GM21360 (cell line): ENCODE measurements around the gene HTRA1.

Source experiments
- ATAC-seq: cut with Tn5 transposase; IDR thresholded peaks from one replicate; pipeline ENCODE4 v1.9.1; 2021; ENCODE audit warnings: mild to moderate bottlenecking, moderate library complexity; ENCODE audit not compliant: unreplicated experiment

HTRA1 gene

GRCh38 chr10:122514045-122514840 lies 52.9 kb downstream of the HTRA1 start:
- ATAC-seq = no peak

- no peak for ATAC-seq
Measured at GRCh38 chr10:122515022-122515424, 53.7 kb downstream of the HTRA1 start.

DNA sequence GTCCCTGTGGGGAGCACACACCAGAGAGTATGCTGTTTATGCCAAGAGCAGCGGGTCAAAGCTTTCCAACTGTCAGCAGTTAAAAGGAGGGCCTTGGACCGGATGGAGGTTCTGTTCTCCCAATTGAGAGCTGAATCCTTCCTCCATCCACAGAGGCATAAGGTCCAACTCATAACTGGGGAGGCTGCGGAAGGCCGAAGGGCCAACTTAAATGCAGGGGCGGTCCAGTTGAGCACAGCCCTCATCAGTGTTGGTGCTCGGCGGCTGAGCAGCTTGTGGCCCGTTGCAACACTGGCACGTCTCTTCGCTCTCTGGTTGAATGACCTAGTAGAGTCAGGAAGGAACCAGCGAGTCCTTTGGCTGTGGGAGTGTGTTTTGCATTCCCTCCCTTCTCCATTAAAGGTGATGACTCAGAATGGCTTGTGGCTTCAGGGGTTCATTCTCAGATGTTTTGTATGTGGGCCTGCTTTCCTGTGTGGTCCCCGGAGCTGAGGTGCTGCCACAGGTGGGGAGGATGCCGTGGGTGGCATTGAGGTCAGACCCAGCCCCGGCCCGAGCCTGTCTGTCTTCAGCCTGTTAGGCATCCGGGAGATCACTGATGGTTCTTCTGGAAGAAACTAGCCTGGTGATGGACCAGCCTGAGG lies 54.4 kb downstream of the HTRA1 start:
- ATAC-seq = peak; percentile 82

DNA sequence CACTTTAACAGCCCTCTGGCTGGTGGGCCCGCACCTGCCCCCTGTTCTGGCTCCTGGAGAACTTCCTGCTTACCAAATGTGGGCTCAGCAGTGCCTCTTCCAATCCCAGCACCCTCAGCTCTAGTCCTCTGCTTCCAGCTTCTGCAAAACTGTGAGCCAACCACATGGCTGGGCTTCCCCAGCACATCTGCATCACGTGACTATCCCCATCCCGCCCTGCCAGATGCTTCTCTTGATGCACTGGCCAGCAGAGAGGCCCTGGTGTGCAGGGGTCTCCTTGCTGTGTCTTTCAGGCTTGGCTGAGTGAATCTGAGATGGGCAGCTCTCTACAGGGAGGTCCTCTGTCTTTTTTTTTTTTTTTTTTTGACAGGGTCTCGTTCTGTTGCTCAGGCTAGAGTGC lies 55.4 kb downstream of the HTRA1 start:
- ATAC-seq = no peak

DNA sequence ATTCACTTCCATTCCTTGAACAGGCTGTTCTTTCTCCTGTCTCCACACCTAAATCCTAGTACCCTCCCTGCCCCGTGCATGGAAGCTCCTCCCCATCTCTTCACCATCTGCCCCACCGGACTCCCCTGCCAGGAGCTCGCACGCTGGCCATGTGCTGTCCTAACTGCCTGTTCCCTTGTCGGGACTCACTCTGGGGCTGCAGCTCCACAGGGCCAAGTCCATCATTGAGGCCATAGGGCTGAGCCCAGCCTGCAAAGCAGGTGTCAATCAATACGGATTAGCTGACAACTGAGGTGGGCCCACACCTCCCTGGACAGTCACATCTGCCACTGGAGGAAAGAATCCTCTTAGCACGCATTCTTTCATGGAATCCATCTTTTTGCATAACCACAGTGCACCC lies 57.8 kb downstream of the HTRA1 start:
- ATAC-seq = no peak

GRCh38 chr10:122519873-122520272 lies 58.5 kb downstream of the HTRA1 start:
- ATAC-seq = no peak

- ATAC-seq = no peak
Measured at GRCh38 chr10:122521011-122521410, 59.7 kb downstream of the HTRA1 start.

- no peak for ATAC-seq
Measured at GRCh38 chr10:122524811-122525210, 63.5 kb downstream of the HTRA1 start.

DNA sequence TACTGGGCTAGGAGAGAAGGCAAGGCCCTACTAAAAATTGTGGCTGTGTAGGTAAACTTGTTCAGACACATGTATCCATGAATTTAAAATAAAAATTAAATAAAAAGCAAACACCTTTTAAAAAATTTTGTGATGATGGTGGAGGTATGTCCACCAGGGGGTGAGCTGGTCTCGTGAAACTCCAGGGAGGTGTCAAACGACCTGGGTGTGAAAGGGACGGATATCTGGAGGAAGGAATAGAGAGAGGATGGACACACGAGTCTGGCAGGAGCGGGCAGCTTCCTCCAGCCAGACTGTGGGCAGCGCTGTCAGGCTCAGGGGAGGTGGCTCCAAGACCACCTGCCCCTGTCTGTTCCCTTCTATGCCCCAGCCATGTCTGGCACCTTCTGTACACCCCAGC lies 64.4 kb downstream of the HTRA1 start:
- no peak for ATAC-seq

DNA sequence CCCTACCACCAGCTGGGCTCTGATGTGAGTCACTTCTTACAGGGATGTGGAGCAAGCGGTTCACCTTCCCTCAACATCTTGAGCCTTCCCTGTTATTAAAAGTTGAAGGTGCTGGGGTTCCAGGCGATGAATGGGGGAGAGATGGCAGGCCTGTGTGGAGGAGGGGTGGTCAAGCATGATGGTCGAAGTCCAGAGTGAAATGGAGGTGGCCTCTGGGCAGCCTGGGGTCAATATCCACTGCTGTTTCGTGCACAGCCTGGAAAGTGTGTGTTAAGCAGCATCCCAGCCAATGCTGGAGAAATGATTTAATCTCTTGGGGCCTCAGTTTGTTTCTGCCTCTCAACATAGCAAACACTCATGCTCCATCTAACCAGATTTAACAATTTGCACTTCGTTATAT lies 65.5 kb downstream of the HTRA1 start:
- no peak for ATAC-seq

DNA sequence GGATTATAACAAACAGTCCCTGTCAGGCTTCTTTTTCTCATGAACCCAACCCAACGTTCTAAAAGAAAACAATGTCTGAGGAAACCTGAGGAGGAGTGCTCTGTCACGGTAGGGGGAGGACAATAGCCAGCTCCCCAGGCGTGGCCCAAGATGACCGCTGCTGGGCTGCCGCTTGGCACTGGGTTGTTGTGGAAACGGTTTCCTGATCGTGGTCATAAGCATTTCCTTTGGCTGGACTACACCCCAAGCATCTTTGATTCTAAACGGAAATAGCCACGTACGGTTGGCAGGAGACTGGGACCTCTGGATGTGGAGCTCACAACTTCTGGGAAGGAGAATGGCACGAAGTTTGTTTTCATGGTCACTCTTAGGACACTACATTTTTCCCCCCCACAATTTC lies 68.8 kb downstream of the HTRA1 start:
- ATAC-seq = no peak

GRCh38 chr10:122531261-122531660 lies 69.9 kb downstream of the HTRA1 start:
- no peak for ATAC-seq

- no peak for ATAC-seq
Measured at GRCh38 chr10:122531939-122532338, 70.6 kb downstream of the HTRA1 start.

- no peak for ATAC-seq
Measured at GRCh38 chr10:122532601-122533296, 71.4 kb downstream of the HTRA1 start.

DNA sequence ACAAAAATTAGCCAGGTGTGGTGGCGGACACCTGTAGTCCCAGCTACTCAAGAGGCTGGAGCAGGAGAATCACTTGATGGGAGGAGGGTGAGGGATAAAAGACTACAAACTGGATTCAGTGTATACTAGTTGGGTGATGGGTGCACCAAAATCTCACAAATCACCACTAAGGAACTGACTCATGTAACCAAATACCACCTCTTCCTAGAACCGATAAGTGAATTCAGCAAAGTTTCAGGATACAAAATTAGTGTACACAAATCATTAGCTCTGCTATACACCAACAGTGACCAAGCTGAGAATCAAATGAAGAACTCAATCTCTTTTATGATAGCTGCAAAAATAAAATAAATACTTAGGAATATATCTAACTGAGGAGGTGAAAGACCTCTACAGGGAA lies 76.2 kb downstream of the HTRA1 start:
- no peak for ATAC-seq

- no peak for ATAC-seq
Measured at GRCh38 chr10:122541541-122542002, 80.2 kb downstream of the HTRA1 start.

GRCh38 chr10:122543676-122544445 lies 82.5 kb downstream of the HTRA1 start:
- no peak for ATAC-seq

DNA sequence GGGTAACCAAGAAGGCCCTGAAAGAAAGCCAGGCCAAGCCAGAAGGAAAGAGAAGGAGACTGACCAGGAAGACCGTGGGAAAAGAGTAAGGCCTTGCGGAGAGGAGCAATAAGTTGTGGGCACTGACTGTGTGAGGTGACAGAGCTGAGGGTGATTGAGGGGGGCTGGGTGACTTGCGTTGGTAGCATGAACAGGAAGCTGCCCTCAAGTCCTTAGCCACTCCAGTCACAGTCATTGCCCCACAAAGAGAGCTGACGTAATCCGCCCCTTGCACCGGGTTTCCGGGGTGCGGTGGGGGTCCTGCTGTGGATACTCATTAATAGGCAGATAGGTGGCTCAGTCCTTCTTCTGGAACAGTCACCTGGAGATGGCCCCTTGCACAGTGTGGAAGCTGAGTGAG lies 83.1 kb downstream of the HTRA1 start:
- ATAC-seq = no peak

- ATAC-seq = no peak
Measured at GRCh38 chr10:122546242-122546641, 84.9 kb downstream of the HTRA1 start.

- no peak for ATAC-seq
Measured at GRCh38 chr10:122548407-122549085, 87.2 kb downstream of the HTRA1 start.

DNA sequence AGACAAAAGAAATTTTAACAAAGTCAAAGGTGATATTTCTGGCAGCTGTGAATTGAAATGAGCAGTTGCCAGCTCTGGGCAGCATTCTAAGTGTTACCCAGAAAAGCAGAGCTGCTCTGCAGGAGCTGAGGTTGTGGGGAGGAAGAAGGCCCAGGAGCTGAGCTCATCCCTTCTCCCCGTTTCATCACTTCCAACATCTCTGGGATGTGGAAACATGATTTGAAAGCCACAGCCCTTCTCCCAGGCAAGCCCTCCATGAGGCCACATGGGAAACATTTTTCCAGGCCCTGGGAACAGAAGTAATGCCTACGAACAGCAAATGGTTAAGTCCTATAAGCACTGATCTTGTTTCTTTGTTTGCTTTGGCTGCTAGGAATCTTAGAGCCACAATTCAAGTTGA lies 88.3 kb downstream of the HTRA1 start:
- no peak for ATAC-seq
